Stimulated activated CD8-positive, alpha-beta memory T cell treated with anti-CD3 and anti-CD28 coated beads, Interleukin-12 subunit alpha, Interleukin-12 subunit beta, amount 100 ng/mL, for 1 hour (primary cell): ENCODE measurements around the gene ITGB5.
"Not testable (repeated sequence)": the region's sequence is repeated elsewhere in the genome, so short reads cannot be mapped to it uniquely, and the experiment has no call there.

ENCODE experiments used
- DNase-seq: peaks from one replicate; pipeline ENCODE4 v3.0.0-alpha.2; 2020; ENCODE audit warnings: low read depth

The ITGB5 gene

GRCh38 chr3:124770336-124771082, 116.7 kb downstream of the ITGB5 start:
- no peak for DNase-seq

DNA sequence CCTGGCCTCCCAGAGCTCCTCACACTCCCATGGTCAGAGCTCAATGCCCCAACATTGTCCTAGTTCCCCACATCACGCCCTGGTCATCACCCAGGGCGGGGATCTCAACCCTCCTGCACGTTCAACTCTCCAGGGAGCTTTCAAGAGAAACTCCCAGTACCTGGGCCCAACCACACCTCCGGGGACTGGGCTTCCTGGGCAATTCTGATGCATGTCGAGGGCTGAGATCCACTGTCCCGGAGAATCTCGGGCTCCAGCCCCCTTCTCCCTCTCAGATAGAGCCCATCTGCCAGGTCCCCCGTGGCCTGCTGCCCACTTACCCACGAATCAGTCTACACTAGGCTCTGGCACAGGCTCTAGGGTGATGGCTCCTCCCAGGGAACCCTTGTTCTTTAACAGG, 117.7 kb downstream of the ITGB5 start:
- DNase-seq, result no peak

GRCh38 chr3:124768812-124769211, 118.4 kb downstream of the ITGB5 start:
- DNase-seq, result no peak

GRCh38 chr3:124767691-124768090, 119.5 kb downstream of the ITGB5 start:
- no peak for DNase-seq

GRCh38 chr3:124767264-124767663, 119.9 kb downstream of the ITGB5 start:
- no peak for DNase-seq

- DNase-seq, result no peak
These were observed 120.8 kb downstream of the ITGB5 start for GRCh38 chr3:124766113-124767095.

DNA sequence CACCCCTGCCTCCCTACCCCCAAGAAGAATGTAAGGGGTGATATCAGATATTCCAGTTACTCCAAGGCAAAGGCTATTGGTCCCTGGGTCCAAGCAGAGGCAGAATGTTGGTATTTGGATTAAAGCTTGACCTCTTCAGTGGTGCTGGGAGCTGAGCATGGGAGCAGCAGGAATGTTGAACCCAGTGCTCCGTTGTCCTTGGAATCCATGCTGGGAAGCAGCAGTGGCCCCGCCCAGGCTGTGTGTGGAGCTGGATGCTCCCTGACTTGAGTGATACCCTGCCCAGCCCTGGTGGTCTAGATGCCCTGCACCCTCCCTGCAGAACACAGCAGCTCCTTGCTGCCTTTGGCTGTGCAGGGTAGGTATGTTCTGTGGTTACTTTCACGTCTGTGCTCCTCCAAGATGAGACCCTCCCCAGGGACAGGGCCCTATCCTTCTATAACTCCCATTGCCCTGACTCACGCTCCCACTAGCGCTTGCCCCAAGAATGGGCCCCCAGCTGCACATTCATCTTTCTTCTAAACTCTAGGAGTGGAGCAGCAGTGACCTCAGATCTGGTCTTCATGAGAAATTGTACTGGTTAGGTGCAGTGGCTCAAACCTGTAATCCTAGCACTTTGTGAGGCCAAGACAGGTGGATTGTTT, 121.8 kb downstream of the ITGB5 start:
- no peak for DNase-seq

GRCh38 chr3:124764746-124765145, 122.4 kb downstream of the ITGB5 start:
- DNase-seq, result no peak

DNA sequence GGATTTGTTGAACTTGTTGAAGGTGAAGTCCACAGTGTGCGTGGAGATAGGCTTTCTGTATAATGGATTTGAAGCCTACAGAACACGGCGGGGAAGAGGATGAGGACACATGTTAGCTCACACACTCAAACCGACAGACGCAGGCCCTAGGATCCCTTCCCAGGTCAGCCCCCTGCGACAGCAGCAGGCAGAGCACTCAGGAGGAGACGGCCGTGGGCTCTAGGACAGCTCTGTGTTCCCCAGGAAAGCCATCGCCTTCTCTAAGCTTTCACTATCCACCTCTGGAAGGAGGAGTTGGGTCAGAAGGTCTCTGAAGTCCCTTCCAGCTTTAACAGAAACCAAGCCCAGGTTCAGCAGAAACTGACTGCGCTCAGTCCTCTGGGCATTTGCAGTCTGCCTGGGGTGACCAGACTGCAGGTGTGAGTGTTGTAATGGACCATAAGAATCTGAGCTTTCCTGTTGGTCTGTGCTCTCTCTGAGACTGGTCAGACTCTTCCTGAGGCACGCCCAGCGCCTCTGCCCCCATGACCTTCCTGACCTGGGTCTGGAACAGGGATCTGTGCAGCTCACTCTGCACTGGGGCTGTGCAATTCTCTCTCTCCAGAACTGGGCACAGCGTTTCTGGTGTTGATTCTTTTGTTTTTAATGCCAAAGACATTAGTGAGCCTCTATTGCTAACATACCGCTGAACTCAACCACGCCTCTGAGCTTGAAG, 123.4 kb downstream of the ITGB5 start:
- no peak for DNase-seq

- DNase-seq, result no peak
These were observed 124.0 kb downstream of the ITGB5 start for GRCh38 chr3:124763206-124763605.

- no peak for DNase-seq
These were observed 124.5 kb downstream of the ITGB5 start for GRCh38 chr3:124762661-124763011.

DNA sequence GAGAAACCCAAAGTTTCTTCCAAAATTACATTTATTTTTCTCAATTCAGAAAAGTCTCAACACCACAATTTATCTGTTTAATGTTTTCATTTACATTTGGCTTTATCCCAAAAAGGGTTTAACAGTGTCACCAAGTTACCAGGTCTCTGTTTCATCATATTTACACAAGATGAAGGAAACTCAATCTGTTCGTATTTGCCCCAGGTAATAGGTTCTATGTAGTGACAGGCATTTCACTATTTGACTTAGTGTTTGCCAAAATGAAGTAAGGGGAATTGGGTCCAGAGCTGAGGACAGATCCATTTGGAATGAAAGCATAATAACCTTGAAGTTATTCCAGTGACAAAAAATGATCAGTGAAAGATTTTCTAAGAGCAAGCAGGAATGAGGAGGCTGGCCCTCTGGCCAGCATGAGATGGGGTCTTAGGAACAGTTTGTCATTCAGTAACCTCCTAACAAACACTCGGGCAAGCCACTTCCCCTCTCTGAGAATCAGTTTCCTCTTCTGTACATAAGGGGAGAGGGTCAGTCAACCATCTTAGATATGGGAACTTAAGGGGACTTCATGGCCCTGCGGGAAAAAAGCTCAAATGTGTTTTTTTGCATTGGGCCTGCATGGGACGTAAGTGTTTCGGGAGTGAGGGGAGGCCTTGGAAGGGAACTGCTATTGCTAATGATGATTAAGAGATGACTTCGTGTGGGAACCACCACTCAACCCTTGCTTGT, 125.1 kb downstream of the ITGB5 start:
- no peak for DNase-seq

- DNase-seq, result peak; percentile 70
These were observed 125.8 kb downstream of the ITGB5 start for GRCh38 chr3:124761250-124761796.

DNA sequence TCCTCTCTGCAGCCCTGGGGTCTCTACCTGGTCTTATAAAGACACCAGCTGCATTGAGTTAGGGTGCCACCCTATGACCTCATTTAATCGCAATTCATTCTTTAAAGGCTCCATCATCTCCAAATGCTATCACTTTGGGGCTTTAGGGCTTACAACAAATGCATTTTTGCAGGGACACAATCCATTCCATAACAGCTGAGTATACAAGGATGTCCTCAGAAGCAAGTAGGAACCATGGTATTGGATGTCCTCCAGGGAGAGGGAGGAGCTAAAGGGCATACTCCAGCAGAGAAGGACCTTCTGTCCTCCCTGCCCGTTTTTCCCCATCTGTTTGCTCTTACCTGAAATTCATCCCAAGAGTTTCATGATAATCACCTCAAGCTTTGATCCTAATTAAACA, 126.6 kb downstream of the ITGB5 start:
- DNase-seq, result no peak

DNA sequence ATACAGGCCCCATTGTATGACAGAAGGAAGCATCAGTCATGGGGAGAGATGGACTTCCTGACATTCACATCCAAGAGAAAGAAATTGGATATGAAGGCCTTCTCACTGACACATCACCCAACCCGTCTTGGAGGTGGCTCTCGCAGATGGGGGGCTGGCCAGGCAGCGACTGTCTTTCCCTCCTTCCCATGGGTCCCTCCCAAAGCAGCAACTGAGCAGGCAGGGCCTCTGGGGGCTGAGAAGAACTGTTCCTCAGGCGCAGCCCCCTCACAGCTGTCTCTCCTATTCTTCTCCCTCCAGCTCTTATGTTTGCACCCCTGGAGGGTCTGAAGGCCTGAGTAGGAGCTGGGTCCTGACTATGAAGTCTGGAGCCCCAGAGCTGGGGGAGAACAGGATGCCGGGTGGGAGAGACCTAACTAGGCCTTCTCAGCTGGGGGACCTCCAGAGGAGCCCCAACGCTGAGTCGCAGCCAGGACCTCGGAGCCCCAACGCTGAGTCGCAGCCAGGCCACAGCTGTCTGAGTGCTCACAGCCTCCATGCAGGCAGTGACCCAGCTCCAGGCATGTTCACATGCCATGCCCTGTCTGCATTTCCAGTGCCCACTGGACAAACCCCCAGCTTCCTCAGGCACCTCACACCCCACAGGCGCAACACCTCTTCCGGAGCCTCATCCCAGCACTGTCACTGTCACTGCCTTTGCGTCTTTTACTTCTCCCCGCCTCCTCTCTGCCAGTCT, 127.3 kb downstream of the ITGB5 start:
- DNase-seq, result no peak

DNA sequence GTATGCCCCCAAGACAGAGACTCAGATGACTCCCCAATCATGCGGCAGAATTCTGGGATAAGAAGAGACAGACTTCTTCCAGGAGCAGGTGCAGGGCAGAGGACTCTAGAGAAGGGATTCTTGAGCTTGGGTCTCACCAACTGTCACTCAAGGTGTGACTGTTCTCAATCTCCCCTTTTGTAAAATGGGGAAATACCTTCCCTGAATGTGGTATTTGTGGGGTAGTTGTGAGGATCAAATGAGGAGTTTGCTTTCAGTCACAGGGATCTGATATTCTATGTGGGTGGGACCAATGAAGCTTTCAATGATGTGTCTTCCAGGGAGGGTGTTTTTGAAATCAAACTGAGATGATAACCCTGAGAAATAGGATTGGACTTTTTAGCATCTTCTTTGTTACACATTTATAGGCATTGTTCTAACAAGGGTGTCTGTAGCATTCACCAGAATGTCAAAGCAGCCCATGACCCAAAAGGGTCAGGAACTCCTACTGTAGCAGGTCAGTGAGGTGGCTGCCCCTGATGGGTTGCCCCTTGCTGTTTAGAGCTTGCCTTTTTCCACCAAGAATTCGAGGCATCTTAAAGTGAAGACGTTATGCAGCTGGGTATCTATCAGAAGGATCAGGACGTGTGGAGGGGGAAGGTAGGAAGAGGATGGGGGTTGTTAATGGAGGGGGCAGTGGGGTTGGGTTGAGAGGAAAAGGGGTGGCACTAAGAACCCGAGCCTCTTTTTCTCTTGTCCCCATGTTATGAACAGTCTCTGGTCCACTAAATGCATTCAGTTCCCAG, 128.1 kb downstream of the ITGB5 start:
- no peak for DNase-seq

- not testable (repeated sequence) for DNase-seq
These were observed 129.2 kb downstream of the ITGB5 start for GRCh38 chr3:124757926-124758325.

DNA sequence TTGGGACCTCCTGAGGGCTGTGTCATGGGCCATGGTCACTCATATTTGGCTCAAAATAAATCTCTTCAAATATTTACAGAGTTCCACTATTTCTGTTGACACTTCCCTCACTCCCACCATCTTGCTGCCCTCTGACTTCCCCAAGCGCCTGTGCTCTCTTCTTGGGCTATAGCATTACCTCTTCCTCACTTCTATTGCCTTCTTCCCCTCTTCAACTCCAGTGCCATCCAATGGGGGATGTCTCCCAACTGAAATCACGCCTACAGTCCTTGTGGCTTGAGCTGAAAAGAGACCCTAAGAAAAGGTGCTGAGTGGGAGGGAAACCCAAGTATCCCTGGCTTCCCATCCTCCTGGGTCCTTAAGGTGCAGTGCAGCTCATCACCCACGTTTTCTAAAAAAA, 135.1 kb downstream of the ITGB5 start:
- no peak for DNase-seq

- DNase-seq, result no peak
These were observed 135.7 kb downstream of the ITGB5 start for GRCh38 chr3:124751501-124751900.

GRCh38 chr3:124749877-124750276, 137.3 kb downstream of the ITGB5 start:
- not testable (repeated sequence) for DNase-seq
